ENCODE results near the gene ELL2.

ELL2 gene

GRCh38 chr5:95847261-95847592, 114.4 kb downstream of the ELL2 start:
- H3K36me3 ChIP-seq (ENCODE audit: control insufficient read depth, insufficient read depth, low read length) = no peaks in the 10 kb centered on the region
- no peaks in the 10 kb centered on the region for H3K27me3 ChIP-seq (ENCODE audit: control insufficient read depth, insufficient read depth, low read length)
- no peak overlapping the region for H3K9ac ChIP-seq
- H3K4me2 ChIP-seq (ENCODE audit: low read length) = no peak overlapping the region
- TF ChIP-seq CTCF (IDR thresholded peaks at IDR 0.05) = no peak
- no peaks in the 10 kb centered on the region for H3K79me2 ChIP-seq
- no peak overlapping the region for H3K27ac ChIP-seq
- H2AFZ ChIP-seq = no peak overlapping the region
- no peaks in the 10 kb centered on the region for H3K9me3 ChIP-seq (ENCODE audit: control insufficient read depth, low read length)
- peaks cover 11% of the 10 kb centered on the region for H3K4me1 ChIP-seq
- no peak overlapping the region for H3K4me3 ChIP-seq (ENCODE audit: low read depth, low read length)

- Histone ChIP-seq H3K9me3 (ENCODE audit: control insufficient read depth, low read length) (no peaks in the 10 kb centered on the region), H3K9ac (no peak overlapping the region), H3K27ac (no peak overlapping the region), H3K79me2 (no peaks in the 10 kb centered on the region), H2AFZ (peak overlapping the region; percentile 9), H3K4me3 (ENCODE audit: low read depth, low read length) (no peak overlapping the region), H3K4me1 (peaks cover 11% of the 10 kb centered on the region), H3K4me2 (ENCODE audit: low read length) (no peak overlapping the region), H3K27me3 (ENCODE audit: control insufficient read depth, insufficient read depth, low read length) (no peaks in the 10 kb centered on the region), H3K36me3 (ENCODE audit: control insufficient read depth, insufficient read depth, low read length) (no peaks in the 10 kb centered on the region)
- peak; percentile 92 for TF ChIP-seq CTCF (IDR thresholded peaks at IDR 0.05)
These were observed 114.9 kb downstream of the ELL2 start for GRCh38 chr5:95846554-95847260.

GRCh38 chr5:95845391-95845790, 116.3 kb downstream of the ELL2 start:
- no peaks in the 10 kb centered on the region for H3K27me3 ChIP-seq (ENCODE audit: control insufficient read depth, insufficient read depth, low read length)
- H3K79me2 ChIP-seq = no peaks in the 10 kb centered on the region
- H3K9ac ChIP-seq = no peak overlapping the region
- H3K36me3 ChIP-seq (ENCODE audit: control insufficient read depth, insufficient read depth, low read length) = no peaks in the 10 kb centered on the region
- no peak overlapping the region for H3K4me3 ChIP-seq (ENCODE audit: low read depth, low read length)
- H3K4me1 ChIP-seq = peaks cover 8% of the 10 kb centered on the region
- TF ChIP-seq CTCF (IDR thresholded peaks at IDR 0.05) = no peak
- H3K27ac ChIP-seq = no peak overlapping the region
- no peak overlapping the region for H3K4me2 ChIP-seq (ENCODE audit: low read length)
- H2AFZ ChIP-seq = no peak overlapping the region
- H3K9me3 ChIP-seq (ENCODE audit: control insufficient read depth, low read length) = no peaks in the 10 kb centered on the region

- H3K4me2 ChIP-seq (ENCODE audit: low read length) = no peak overlapping the region
- H3K27me3 ChIP-seq (ENCODE audit: control insufficient read depth, insufficient read depth, low read length) = no peaks in the 10 kb centered on the region
- TF ChIP-seq CTCF (IDR thresholded peaks at IDR 0.05) = no peak
- no peak overlapping the region for H3K9ac ChIP-seq
- H3K36me3 ChIP-seq (ENCODE audit: control insufficient read depth, insufficient read depth, low read length) = no peaks in the 10 kb centered on the region
- H3K4me1 ChIP-seq = peaks cover 8% of the 10 kb centered on the region
- H3K79me2 ChIP-seq = no peaks in the 10 kb centered on the region
- H3K27ac ChIP-seq = peak overlapping the region; percentile 49
- H3K9me3 ChIP-seq (ENCODE audit: control insufficient read depth, low read length) = no peaks in the 10 kb centered on the region
- peak overlapping the region; percentile 79 for H2AFZ ChIP-seq
- no peak overlapping the region for H3K4me3 ChIP-seq (ENCODE audit: low read depth, low read length)
These were observed 117.9 kb downstream of the ELL2 start for GRCh38 chr5:95843733-95844223.

All from parathyroid adenoma (tissue), 2 donors.